CD1c-positive myeloid dendritic cell (primary cell): ENCODE data around the gene FADS3.
A peak's percentile ranks its signal among the peaks of the same experiment; 100 is the strongest.

Experiments
- DNase-seq: peaks from one replicate; pipeline ENCODE4 v3.0.0-alpha.2; 2016; ENCODE audit errors: extremely low spot score

FADS3 gene

DNA sequence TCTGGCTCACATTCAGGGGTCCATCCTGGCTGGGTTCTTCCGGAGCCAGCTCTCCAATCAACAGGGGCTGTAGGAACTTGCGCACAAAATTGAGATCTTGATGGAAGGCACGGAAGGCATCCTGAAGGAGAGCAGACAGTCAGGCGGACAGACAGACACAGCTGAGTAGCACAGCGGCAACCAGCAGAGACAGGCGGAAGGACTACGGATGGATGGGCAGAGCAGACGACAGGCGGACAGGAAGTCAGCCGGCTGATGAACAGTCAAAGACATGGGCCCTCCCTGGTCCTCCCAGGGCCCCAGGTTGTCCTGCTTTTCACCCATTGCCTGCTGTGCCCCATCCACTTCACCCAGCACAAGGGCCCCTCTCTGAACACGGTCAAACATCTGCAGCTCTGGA lies 11.3 kb downstream of the FADS3 start:
- no peak for DNase-seq

GRCh38 chr11:61879152-61879551 lies 12.2 kb downstream of the FADS3 start:
- no peak for DNase-seq

DNA sequence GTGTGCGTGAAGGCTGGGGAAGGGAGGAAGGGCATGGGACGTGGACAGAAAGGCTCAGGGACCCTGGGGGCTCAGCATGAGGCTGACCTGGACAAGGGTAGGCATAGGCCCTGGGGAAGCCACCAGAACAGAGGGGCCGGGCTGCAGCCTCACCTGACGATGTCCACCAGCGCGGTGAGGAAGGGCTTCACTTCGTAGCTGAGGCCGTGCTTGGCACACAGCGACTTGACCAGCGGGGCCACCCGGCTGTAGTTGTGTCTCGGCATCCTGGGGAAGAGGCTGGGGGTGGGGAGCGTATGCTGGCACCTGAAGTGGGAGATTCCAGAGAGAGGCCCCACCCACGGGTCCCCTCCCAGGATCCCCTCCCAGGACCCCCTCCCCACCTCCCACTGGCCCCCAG lies 15.6 kb downstream of the FADS3 start:
- DNase-seq: no peak

DNA sequence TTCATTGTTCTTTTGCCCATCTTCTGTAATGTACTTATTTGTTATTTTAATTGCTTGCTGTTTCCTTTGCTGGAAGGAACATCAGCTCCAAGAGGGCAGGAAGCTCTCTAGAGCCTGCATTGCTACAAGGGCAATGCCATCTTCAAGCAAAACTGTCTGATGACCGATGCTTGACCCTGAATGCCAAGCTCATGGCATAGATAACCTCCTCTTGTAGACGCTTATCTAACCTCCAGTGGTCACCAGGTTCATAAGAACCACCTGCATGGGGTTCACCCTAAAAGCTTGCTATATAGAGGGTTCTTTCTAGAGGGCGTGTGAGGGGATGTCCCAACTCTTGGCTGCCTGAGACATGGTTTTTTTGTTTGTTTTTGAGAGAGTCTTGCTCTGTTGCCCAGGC lies 16.5 kb downstream of the FADS3 start:
- DNase-seq: no peak

DNA sequence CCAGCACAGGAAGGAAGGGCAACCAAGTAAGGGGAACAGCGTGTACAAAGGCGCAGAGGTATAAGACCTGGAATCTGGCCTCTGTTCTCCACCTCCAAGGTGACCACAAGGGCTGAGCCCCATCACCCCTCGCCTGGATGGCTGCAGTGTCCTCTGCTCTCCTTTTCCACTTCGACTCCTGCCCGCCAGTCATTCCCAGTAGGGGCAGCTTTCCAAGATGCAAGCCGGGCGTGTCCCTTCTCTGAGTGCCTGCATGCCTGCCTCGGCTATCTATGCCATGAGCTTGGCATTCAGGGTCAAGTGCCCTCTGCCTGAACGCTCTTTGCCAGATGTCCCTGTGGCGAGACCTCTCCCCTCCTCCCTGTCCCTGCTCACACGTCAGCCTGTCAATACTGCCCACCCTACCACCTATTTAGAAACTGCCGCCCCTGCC lies 17.0 kb downstream of the FADS3 start:
- DNase-seq: no peak

DNA sequence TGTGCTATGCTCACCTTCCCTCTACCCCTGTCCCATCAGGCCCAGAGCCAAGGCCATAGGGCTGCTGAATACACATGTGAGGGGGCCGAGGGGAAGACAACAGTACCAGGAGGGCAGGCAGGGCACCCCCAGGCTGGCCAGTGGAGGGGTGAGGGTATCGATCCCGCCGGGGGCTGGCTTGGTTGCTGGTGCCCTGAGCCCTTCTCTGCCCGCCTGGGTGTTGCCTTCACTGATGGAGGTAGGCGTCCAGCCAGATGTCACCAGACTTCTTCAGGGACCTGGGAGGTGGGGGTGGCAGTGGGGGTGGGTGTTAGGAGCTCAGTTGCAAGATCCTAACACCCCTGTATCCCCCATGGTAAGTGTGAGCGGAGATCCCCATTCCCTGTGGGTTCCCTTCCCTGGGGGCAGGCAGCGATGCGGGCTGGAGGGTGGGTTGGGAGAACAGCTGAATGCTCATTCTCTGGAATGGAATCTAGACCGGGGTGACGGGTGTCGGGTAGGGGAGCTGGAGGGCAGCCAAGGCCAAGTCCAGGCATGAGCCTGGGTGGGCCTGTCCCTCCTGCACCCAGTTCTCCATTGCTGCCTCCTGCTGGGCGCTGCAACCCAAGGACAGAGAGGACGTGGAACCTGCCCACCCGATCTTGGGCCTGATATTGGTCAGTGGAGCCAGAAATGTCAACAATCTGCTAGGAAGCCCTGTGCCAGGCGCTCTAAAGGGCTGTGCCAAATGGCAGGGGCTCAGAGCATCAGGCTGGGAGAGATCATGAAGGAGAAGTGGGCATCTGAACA lies 17.6 kb downstream of the FADS3 start:
- no peak for DNase-seq

- DNase-seq: no peak
These were observed 18.3 kb downstream of the FADS3 start for GRCh38 chr11:61872935-61873565.

DNA sequence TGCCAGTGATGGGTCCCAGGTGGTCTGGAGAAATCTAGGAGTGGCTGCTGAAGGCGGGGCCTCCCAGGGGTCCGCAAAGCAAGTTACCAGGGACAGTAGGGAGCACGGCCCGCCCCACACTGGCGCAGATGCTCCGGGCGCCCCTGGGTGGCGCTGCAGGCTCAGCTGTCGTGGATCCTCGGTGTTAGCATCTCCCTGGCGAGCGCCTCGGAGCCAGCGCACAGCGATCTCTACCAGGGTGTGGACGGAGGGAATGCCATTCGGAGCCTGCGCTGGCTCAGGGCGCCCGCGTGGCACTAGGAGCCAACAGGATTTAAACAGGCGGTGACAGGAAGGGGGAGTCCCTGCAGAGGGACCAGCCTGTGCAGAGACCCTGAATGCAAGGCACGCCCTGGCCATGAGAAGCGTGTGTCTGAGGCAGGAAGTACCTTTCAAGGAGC lies 20.2 kb downstream of the FADS3 start:
- peak; percentile 73 for DNase-seq

GRCh38 chr11:61870541-61871031 lies 20.8 kb downstream of the FADS3 start:
- DNase-seq: no peak

DNA sequence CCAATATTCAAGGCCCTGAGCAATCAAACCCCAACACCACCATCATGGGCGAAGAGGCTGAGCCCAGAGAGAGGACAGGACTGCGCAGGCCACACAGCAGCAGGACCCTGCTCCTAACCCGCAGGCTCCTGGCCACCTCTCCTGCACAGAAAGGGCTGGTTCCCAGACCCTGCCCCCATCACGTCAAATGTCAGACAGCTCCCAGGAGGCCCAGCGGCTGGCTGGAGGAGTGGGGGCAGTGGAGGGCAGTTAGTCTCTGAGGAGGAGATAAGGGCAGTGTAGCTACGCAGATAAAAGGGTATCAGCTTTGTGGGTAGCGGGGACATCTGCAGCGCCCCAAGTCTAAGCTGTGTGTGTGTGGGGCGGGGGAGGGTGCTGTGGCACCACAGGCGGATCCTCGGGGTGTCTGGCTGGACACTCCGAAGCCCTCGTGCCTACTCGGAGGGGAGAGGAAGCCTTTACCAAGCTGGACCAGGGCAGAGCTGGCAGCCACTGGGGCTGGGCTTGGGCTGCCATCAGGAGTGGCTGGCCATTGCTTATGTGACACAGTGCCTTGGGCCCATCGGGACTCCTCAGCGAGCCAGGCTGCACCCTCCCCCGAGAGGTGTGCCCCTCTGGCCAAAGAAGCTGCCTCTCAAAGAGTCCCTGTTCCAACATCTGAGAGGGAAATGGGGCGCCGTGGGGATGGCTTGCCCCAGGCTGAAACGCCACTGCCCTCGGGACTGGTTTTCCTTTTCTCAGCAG lies 21.5 kb downstream of the FADS3 start:
- DNase-seq: no peak

- no peak for DNase-seq
These were observed 22.0 kb downstream of the FADS3 start for GRCh38 chr11:61869429-61869707.

DNA sequence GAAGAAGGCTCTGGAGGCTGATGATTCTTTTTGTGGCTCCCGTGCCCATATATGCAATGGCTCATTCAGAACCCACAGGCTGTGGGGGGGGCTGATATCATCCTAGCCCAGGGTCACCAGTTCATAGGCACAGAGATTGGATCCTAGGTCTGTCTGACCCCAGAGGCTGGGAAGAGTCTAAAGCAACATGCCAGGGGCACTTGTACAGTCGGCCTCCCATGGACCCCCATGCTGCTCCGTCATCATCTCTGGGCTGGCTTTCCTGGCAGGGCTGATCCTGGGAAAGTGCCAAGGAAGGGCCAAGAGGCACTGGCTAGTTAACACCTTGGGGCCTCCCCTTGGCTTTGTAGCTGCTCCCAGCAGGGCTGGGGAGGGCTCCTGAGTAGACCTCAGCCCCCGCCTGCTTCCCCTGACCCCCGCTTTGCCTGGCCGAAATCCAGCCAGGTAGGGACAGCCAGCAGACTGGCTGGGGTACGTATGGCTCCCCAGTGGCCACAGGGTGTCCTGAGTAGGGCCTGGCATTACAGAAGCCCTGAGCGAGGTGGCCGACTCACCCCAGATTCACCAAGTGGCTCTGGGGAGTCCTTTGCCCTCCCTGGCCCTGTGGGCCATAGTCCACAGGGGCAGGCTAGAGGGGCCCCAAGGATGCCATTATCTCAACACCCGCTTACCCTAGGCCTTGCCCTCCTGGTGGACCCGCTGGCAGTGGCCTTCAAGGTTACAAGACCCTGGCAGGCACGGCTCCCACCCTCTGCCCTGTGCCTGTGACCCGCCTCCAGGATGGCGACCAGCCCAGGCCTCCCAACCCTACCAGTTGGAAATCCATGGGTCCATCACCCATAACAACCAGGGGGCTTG lies 22.5 kb downstream of the FADS3 start:
- DNase-seq: no peak

- DNase-seq: no peak
These were observed 24.4 kb downstream of the FADS3 start for GRCh38 chr11:61866958-61867343.

- no peak for DNase-seq
These were observed 25.0 kb downstream of the FADS3 start for GRCh38 chr11:61866231-61866957.

DNA sequence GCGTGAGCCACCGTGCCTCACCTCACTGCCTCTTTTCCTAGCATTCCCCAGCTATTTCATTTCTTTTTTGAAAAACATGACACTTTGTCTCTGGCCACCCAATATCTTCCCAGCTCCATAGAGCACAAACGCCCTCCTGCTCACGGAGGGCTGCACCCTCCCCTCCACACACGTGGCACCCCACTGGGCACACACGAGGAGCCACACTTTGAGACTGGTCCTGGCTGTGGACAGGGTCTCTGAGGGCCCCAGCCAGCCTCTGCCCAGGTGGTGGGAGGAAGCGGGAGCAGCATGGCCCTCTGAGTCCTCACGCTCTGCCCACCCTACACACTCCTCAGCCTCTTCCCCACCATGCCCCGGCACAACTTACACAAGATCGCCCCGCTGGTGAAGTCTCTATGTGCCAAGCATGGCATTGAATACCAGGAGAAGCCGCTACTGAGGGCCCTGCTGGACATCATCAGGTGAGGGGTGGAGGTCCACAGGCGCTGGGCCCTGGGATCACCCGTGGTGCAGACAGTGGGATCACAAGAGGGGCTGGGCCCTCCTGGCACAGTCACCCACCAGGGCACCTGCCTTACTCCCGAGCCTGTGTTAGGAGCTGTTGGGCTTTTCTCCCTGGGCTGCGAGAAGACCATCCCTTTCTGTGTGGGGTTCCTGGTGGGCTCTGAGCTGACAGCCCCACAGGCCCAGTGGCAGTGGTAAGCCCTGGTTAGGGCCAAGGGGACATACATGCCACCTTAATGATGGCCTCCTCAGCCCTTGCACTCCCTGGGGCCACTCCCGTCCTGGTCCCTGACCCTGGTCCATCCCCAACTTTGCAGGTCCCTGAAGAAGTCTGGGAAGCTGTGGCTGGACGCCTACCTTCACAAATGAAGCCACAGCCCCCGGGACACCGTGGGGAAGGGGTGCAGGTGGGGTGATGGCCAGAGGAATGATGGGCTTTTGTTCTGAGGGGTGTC lies 26.2 kb downstream of the FADS3 start:
- DNase-seq: no peak

DNA sequence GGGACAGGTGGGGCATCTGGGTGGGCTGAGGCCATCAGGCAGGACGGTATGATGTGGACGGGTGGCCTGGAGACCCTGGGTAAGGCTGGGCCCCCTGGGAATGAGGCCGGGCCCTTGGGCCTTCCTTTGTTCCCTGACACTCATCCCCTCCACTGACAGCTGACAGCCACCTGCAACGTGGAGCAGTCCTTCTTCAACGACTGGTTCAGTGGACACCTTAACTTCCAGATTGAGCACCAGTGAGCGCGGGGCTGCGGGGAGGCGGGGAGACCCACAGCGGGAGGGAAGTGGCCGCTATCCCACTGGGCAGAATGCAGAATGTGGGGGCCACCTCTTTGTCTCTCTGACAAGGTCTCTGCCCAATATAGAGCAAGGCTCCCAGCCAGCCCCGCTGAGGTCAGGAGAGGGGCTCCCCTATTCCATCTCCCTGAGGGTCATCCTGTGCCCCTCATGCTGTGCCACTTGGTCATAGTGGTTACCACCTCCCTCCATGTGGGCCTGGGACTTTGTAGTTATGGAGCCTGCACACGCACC lies 27.7 kb downstream of the FADS3 start:
- no peak for DNase-seq

- DNase-seq: no peak
These were observed 28.4 kb downstream of the FADS3 start for GRCh38 chr11:61862714-61863547.

DNA sequence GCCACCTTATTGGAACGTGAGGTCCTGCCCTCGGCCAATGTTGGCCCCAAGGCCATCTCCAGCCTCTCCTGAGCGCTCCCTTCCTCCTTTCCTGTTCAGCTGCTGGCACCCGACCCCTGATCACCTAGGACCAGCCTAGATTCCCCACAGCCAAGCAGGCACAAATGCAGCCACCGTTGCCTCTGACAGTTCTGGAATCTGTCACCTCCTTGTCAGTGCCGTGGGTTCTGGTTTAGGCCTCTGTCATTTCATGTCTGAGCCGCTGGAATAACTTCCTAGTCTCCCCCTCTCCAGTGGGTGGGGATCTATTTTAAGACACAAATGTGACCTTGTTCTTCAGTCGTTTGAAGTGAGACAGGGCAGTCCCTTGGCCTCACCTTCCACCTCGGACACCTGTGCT lies 29.7 kb downstream of the FADS3 start:
- no peak for DNase-seq
